GM13976 (cell line): ENCODE results near the gene FBL.
A peak's percentile ranks its signal among the peaks of the same experiment; 100 is the strongest.

Experiments used
- DNase-seq: peaks from one replicate; pipeline ENCODE4 v3.0.0; 2012; ENCODE audit warnings: low spot score
- CTCF ChIP-seq: IDR thresholded peaks from 2 replicates; pipeline ENCODE4 v1.5.1; 2012; ENCODE audit warnings: borderline replicate concordance, mild to moderate bottlenecking; ENCODE audit not compliant: insufficient read depth; ENCODE audit errors: extremely low read depth, missing control alignments, control extremely low read depth
- in situ Hi-C: fragments of 300-500 bp; cut with MboI; formaldehyde crosslinking; loops from one replicate; pipeline ENCODE4 v1.12.0; 2022; ENCODE audit warnings: low sequenced_read_pairs, mixed read lengths, inconsistent platforms; ENCODE audit not compliant: unreplicated experiment

Gene FBL

GRCh38 chr19:39830406-39830805 is 15.8 kb downstream of the FBL start:
- TF ChIP-seq CTCF: no peak
- no peak for DNase-seq
- in situ Hi-C loops: no loop called here

- no peak for TF ChIP-seq CTCF
- in situ Hi-C loops: no loop called here
- DNase-seq: no peak
Measured at GRCh38 chr19:39829702-39830275, 16.4 kb downstream of the FBL start.

- peak; percentile 8 for DNase-seq
- TF ChIP-seq CTCF: no peak
- in situ Hi-C loops: no loop called here
Measured at GRCh38 chr19:39828654-39829032, 17.5 kb downstream of the FBL start.

- in situ Hi-C loops: no loop called here
- no peak for DNase-seq
Measured at GRCh38 chr19:39828015-39828653, 18.0 kb downstream of the FBL start.

GRCh38 chr19:39827216-39827615 is 19.0 kb downstream of the FBL start:
- DNase-seq: no peak
- no peak for TF ChIP-seq CTCF
- in situ Hi-C loops: no loop called here

More at GRCh38 chr19:39828015-39828653, 18.0 kb downstream of the FBL start:
- no peak for TF ChIP-seq CTCF

GRCh38 chr19:39826311-39826945 is 19.8 kb downstream of the FBL start:
- no peak for DNase-seq
- in situ Hi-C loops: no loop called here
- TF ChIP-seq CTCF: no peak
